ENCODE results near the gene RAB23.

RAB23 gene

DNA sequence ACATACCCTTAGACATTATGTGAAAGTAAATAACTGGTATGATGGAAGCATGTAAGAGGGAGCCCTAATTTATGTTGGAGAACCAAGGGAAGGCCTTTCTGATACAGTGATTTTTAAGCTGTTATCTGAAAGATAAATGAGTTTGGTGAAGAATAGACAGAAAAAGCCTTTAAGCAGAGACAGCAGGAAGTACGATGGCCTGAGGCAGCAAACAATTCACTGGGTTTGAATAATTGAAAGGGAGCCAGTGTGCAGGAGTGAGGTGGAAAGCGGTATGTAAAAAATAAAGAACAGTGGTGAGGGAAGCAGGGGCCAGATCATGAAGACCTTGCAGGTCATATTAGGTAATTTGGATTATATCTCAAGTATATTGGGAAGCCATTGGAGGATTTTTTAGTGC is 4.1 kb upstream of the RAB23 start:
- DNase-seq, result no peak

- peak; percentile 25 for DNase-seq
Measured at GRCh38 chr6:57224769-57225515, 2.8 kb upstream of the RAB23 start.

DNA sequence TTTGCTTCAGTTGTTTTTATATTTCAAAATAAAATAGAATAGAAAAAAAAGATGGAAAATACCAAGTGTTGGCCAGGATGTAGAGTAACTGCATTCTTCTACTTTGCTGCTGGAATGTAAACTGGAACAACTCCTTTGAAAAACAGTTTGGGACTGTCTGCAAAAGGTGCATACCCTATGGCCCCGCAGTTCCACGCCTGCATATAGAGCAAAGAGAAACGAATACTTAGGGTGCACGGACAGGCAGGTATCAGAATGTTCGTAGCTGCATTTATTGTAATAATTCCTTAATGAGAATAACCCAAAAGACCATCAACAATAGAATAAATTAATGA is 603 bp upstream of the RAB23 start:
- peak; percentile 21 for DNase-seq

DNA sequence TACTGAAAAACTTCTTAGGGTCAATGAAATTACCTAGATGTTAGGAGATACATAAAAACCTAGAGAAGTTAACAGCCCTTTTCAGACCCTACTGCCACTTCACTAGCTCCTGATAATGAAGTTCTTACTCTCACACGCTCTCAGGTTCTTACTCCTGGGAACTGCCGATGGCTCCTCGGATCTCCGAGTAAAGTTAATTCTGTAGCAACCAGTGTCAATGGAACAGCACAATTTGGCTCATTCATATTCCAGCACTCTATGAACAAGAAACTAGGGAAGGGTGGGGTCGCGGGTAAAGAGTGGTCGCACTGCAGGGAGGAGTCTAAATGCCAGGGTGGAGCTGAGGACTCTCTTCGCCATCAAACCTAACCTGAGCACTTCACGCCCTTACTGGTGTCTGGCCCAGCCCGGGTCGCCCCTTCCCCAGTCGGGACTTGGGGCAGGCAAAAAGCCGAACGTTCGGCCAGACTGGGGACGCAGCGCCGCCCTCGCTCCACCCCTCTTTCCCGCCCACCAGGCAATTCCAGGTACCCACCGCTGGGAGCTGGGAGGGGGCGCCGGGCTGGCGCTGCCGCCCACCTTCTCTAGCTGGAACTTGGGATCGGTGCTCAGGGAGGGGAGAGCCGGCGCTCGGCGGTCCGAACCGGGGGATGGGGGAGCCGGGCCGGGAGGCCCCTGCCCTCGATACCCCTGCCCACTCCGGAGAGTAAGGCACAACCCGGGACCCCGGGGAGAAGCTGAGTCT is 744 bp downstream of the RAB23 start:
- peak; percentile 74 for DNase-seq

DNA sequence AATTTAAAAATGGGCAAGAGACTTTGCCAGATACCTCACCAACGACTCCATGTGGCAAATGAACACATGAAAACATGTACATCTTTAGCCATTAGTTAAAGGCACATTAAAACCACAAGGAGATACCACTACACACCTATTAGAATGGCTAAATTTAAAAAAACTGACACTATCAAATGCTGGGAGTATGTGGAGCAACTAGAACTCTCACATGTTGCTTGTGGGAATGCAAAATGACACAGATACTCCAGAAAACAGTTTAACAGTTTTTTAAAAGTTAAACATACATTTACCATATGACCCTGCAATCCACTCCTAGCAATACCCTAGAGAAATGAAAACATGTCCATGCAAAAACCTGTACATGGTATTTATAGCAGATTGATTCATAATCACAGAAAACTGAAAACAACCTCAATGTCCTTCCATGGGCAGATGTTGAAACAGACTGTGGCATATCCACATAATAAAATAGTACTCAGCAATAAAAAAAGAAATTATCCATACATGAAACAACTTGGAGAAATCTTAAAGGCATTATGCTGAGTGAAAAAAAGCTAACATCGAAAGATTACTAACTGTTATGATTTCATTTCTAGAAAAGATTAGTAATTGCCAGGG is 1.9 kb downstream of the RAB23 start:
- DNase-seq, result no peak

- no peak for DNase-seq
Measured at GRCh38 chr6:57217270-57217669, 4.8 kb downstream of the RAB23 start.

GRCh38 chr6:57216235-57217101 is 5.6 kb downstream of the RAB23 start:
- no peak for DNase-seq

GRCh38 chr6:57215260-57215659 is 6.8 kb downstream of the RAB23 start:
- DNase-seq, result no peak

- DNase-seq, result no peak
Measured at GRCh38 chr6:57210060-57210459, 12.0 kb downstream of the RAB23 start.

GRCh38 chr6:57209030-57209429 is 13.1 kb downstream of the RAB23 start:
- no peak for DNase-seq

GRCh38 chr6:57207872-57208271 is 14.2 kb downstream of the RAB23 start:
- DNase-seq, result no peak

DNA sequence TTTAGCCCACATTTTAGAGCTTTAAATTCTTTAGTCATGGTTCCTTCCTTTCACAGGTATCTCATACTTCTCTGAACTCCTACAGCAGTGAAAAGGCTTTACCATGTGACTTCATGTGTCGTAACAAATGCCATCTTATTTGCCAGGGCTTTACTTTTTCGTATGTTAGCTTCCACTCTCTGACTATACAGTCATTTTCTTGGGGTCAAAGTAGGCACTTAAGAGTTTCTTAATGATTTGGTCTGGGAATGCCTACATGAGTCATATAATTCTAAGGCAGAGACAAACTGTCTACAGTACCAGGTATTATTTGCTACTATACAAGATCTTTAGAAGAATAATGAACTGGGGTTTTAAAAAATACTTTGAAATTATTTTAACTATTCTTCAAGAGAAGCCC is 15.0 kb downstream of the RAB23 start:
- DNase-seq, result no peak

DNA sequence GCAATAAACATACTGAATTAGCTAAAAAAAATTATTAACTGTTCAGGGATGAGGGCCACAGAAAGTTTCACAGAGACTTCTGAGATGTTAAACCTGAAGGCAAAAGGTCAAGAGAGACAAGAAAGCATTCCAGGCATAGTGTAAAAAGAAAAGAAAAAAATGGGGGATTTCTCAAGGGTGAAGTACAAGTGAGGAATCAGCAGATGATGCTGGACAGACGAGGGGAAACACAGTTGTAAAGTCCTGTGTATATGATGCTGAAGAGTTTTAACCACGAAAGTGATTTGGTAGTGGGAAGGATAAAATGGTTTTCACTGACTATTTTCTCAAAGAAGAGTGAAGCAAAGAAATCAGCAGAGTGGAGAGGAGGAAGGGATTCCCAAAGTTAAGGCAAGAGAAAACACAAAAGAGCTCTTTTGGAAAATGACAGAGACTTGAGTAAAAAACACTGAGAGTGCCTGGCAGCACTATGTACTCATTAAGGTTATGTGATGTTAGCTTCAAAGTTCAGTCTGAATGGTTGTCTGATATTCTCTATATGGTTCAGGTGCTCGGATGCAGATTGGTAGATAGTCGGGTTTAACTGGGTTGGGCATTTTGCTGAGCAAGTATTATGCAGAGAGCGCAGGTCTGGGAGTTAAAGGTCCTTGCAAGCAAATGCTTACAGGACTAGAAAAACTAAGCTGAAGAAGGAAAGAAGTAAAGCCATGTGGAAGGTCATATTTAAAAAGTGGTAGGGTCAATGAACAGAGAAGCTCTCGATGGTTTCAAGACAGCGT is 16.4 kb downstream of the RAB23 start:
- no peak for DNase-seq

DNA sequence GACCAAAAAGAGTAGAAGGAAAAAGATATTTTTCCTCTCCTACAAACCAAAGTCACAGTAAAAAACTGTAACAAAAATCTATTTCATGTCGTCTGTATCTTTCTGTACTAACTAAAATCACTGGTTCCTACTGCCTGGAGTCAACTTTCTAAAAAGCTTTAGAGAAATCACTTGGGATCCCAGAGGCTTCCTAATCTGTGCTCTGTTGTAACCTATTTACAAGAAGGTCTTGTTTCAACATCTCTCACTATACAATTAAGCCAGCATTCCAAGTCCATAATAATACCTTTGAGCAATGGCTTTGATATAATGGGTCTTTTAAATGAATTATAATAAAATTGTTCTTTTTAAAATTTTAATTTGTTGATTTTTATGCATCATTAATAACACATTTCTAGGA is 20.4 kb downstream of the RAB23 start:
- no peak for DNase-seq

- DNase-seq, result no peak
Measured at GRCh38 chr6:57198926-57199636, 23.0 kb downstream of the RAB23 start.

DNA sequence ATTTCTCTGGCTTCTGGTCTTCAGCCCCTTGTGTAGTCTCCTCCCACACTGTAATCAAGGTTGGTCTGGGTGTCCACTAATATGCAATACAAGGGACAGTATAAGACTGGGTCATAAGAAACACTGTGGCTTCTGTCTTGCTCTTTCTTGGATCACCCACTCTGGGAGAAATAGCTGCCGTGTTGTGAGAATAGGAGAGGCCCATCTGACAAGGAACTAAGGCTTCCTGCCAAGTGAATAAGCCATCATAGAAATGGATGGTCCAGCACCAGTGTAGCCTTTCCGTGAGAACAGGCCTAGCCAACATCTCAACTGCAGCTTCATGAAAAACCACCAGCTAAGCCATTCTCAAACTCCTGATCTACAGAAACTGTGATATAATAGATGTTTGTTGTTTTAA is 26.6 kb downstream of the RAB23 start:
- DNase-seq, result no peak

DNA sequence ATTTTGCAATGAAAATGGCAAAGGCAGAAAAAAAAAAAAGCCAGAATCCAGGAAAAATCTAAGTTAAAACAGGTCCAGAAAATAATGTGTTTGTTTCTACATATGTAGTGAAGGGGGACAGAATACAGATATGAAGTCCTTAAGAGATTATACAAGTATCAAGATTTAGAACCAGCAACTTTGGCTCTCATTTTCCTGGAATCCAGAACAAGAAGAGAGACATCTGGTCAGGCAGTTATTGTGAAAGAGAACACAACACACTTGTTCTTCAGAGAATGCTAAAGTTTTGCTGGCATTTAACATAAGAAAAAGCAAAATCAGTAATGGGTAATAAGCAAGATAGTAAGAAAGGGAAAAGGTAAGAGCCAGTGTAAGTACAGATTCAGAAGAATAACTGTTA is 28.9 kb downstream of the RAB23 start:
- DNase-seq, result peak; percentile 47

DNA sequence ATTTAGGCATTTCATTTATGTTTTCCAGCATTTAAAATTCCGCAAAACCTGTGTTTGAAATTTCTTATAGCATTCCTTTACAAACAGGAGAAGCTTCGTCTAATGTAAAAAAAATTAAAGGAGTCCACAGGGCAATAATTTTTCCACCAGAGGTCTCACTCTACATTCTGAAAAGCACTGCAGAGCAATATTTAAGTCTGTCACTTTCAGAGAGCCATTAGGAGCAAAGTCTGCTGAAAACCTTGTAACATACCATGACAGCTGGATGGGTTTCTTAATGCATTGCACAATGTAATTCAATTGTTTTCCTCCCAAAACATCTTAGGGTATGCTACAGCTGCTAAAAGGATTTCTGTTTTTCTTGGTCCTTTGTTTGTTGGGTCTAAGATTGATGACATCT is 32.0 kb downstream of the RAB23 start:
- peak; percentile 56 for DNase-seq

DNA sequence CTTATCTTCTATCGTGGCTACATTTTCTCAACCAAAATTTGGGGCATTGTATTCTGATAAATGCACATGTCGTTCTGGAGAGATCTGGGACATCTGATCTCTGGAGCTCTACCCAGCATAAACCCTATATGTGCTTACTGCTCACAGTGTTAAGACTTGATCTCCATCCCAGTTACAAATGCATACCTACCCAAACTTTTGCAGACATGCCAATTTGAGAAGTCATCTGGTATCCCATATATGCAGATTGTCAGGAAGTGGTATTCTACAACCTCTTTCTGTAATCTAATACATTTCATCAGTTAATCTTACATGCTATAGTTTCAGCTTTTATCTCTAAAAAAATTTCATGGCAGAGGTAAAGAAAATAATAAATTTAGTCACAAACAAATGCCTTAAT is 38.8 kb downstream of the RAB23 start:
- no peak for DNase-seq

DNA sequence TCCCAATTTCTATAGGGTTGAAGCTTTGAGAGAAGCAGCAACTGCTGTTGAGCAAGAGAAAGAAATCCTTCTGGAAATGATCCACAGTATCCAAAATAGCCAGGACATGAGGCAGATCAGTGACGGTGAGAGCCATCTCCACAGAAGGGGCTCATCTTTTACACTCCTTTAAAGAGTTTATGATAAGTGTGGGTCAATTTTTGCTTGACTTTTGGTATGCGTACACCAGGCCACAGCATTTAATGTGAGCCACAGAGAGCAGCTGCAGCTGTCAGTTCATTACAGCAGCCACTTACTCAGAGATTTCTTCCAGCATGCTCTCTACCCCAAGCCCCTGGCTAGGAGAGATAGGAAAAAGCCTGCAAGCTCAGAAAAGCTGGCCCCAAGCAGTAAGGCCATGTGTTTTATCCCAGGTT is 40.1 kb downstream of the RAB23 start:
- peak; percentile 62 for DNase-seq

GRCh38 chr6:57180596-57180995 is 41.5 kb downstream of the RAB23 start:
- DNase-seq, result no peak
